CD4-positive, alpha-beta T cell treated with Interleukin-4 for 4 hours (primary cell): ENCODE measurements around the gene FAM171A2.
"Not testable (repeated sequence)": the region's sequence is repeated elsewhere in the genome, so short reads cannot be mapped to it uniquely, and the experiment has no call there.

Source experiments
- DNase-seq: peaks from one replicate; pipeline ENCODE4 v3.0.0-alpha.2; 2020

FAM171A2 gene

DNA sequence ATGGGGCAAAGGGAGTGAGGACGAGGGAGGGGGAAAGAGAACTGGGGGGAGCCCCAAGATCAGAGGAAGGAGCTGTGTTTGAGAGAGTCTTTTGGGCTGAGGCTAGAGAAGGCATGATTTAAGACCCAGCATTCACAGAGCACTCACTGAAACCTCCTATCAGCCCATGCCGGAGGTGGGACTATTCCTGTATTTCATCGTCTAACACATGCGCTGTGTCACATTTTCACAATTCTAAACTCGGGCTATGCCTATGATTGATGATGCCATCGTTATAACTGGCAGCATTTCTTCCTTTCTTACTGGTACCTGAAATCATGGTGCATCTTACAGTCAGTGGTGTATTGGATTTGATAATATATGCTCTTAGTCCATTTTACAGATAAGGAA, 3.5 kb downstream of the FAM171A2 start:
- DNase-seq: no peak

GRCh38 chr17:44359458-44360143, 4.1 kb downstream of the FAM171A2 start:
- DNase-seq: no peak

DNA sequence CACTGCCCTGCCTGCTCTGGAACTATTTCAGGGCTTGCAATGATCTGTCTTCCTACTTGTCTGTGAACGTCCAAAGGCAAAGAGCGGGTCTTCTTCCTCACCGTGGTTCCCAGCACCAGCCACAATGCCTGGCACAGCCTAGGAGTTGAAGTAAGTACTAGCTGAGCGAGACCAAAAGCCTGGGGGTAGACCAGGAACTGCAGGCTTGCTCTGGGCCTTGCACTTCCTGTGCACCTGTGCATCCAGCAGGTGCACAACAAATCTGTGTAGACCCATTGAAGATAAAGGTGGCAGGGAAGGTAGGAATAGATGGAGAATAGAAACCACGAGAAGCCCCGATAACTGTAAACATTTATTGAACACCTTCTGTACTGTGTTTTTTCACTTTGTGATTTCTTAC, 4.6 kb downstream of the FAM171A2 start:
- DNase-seq: no peak

DNA sequence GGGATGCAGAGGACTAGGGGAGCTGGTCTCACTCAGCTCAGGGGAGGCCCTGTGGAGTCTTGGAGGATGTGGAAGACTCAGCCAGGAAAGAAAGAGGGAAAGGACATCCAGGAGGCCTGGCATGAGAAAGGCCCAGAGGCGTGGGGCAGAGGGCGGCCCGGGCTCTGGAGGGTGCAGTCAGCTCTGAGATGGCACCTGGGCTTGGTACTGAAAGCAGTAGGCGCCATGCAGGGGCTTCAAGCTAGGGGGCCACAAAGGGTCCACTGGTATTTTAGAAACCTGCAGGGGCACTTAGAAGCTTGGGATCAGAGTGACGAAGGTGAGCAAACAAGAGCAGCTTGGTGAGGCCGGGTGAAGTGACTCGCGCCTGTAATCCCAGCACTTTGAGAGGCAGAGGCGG, 5.6 kb downstream of the FAM171A2 start:
- DNase-seq: no peak

DNA sequence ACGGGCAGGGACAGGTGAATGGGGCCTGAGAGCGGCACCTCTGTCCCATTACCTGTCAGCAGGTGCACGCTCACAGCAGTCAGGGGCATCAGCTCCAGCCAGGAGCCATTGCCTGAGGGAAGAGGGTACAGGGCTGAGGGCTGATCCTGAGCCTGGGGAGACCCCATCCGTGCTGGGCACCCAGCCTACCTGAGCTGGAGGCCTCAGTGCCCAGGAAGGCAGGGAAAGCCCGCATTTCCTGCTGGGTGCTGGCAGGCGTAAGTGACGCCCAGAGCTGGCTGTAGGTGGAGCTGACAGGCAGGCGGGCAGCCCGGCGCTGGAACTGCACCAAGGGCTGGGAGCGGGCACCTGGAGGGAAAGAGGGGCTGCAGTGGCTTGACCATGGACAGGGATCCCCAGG, 7.4 kb downstream of the FAM171A2 start:
- DNase-seq: no peak

GRCh38 chr17:44355642-44356099, 8.0 kb downstream of the FAM171A2 start:
- DNase-seq: no peak

DNA sequence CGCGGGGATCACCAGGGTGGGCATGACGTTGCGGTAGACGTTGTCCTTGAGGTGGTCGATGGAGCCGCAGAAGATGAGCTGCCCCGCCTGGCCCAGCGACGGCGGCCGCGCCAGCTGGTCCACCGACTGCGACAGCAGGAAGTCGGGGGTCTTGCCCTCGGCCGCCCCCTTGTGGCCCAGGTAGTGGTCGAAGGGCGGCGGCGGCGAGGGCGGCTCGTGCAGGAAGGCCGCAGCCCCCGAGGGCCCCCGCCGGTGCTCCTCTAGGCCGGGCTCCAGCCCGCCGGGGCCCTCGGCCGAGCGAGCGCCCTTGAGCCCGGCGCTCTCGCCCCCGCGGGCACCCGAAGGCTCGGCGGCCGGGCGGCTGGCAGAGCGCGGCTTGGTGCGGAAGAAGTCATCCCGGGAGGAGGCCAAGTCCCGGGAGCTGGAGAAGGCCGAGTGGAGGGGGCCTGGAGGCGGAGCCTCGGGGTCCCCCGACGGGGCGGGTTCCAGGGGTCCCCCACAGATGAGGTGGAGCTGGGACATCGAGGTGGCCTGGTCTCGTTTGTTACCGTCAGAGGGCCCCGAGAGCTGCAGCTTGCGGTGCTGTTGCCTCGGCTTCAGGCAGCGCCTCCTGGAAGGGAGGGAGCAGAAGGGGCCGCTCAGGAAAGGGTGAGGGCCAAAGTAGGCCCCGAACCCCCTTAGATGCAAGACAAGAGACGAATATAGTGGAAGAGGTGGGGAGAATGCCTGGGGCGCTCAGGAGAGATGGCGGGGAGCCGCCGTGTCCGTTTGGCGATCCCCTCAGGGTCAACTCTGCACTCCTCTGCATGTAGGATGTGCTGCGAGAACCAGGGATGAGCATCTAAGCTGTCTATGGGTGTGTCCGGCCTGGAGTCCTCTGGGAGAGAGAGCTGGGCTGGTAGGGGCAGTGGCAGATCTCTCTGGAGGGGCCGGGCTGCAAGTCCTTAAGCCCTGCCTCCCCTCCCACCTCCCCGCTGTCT, 8.8 kb downstream of the FAM171A2 start:
- DNase-seq: peak; percentile 38

DNA sequence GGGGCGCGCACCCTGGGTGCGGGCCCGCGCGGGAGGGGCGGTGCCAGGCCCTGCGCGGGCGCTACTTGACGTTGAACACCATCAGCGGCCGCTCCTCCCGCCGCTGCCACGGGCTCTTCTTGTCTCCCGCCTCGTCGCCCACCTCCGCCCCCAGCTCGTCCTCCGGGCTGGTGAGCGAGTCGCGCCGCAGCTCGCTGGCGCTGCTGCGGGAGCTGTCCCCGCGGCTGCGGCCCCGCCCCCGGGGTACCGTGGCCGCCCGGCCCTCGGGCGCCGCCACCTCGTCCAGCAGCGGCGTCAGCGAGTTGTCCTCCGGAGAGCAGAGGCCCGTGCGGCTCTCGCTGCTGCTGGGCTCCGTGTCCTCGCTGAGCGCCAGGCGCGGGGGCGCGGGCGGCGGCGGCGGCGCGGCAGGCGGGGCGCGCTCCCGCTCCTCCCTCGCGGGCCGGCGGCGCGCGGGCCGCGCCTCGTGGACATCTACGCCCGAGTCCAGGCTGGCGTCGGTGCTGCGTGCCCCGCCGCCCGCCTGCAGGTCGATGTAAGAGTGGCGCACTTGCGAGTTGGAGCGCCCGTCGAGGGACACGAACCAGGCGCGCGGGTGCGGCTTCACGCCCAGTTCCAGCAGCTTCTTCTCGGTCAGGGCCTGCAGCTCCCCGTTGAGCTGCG, 9.9 kb downstream of the FAM171A2 start:
- DNase-seq: no peak

DNA sequence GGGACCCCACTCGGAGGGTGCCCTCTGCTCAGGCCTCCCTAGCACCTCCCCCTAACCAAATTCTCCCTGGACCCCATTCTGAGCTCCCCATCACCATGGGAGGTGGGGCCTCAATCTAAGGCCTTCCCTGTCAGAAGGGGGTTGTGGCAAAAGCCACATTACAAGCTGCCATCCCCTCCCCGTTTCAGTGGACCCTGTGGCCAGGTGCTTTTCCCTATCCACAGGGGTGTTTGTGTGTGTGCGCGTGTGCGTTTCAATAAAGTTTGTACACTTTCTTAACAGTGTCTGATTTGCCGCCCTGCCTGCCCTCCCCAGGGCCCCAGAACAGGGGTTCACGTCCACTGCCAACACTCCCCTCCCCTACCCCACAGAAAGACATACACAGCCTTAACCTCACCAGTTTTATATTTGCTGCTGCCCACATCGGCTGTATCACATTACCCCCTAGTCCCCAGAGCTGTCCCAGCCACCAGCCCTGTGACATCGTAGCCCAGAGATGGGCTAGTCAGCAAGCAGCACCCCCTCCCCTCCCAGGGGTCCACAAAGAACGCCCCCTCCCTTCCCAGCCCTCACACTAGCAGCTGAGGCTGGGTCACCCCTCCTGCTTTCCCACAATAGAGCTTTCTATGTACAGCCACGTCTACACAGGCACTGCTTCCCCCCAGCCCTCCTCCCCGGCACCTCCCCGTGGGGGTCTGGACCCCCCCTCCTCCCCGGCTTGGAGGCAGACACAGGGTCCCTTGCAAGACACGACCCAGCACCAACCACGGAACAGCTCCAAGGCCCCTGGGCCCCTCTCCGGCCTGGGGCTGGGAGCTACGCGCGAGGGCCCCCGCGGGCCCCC, 10.6 kb downstream of the FAM171A2 start:
- DNase-seq: no peak

DNA sequence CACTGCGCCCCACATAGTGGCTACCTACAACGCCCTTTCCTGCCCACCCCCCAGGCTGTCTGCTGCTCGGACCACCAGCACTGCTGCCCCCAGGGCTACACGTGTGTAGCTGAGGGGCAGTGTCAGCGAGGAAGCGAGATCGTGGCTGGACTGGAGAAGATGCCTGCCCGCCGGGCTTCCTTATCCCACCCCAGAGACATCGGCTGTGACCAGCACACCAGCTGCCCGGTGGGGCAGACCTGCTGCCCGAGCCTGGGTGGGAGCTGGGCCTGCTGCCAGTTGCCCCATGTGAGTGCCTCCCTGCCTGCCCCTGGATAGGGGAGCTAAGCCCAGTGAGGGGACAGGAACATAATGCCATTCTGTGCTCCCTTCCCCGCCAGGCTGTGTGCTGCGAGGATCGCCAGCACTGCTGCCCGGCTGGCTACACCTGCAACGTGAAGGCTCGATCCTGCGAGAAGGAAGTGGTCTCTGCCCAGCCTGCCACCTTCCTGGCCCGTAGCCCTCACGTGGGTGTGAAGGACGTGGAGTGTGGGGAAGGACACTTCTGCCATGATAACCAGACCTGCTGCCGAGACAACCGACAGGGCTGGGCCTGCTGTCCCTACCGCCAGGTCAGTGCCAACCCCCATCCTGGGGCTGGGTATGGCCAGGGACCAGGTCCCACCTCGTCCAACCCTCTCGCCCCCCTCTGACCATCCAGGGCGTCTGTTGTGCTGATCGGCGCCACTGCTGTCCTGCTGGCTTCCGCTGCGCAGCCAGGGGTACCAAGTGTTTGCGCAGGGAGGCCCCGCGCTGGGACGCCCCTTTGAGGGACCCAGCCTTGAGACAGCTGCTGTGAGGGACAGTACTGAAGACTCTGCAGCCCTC, 11.5 kb downstream of the FAM171A2 start:
- no peak for DNase-seq

DNA sequence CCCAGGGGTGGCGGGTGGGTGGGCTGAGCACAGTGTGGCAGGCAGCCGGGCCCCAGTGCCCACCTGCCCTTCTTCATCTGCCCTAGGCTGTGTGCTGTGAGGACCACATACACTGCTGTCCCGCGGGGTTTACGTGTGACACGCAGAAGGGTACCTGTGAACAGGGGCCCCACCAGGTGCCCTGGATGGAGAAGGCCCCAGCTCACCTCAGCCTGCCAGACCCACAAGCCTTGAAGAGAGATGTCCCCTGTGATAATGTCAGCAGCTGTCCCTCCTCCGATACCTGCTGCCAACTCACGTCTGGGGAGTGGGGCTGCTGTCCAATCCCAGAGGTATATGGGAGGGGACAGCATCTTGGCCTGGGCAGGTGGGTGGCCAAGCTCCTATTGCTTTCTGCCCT, 12.2 kb downstream of the FAM171A2 start:
- no peak for DNase-seq

- DNase-seq: peak; percentile 61
Observed at GRCh38 chr17:44350733-44351226, 12.9 kb downstream of the FAM171A2 start.

DNA sequence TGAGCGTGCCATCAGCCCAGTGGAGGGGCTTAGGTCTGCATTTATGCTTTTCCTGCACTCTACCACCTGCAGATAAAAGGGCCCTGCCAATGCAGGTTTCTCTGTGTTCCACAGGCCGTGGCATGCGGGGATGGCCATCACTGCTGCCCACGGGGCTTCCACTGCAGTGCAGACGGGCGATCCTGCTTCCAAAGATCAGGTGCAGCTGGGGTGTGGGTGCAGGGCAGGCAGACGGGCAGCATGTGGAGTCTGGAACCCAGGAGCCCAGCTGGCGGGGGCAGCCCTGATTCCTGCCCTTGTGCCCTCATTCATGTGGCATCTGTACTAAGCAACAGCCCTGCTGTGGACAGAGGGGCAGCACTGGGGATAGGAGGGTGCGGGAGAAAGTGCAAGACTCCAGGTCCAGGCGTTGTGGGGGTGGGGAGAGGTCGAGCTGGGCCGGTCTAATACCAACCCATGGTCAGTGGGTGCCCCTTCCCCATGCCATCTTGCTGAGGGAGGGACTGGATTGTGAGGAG, 14.0 kb downstream of the FAM171A2 start:
- DNase-seq: no peak

DNA sequence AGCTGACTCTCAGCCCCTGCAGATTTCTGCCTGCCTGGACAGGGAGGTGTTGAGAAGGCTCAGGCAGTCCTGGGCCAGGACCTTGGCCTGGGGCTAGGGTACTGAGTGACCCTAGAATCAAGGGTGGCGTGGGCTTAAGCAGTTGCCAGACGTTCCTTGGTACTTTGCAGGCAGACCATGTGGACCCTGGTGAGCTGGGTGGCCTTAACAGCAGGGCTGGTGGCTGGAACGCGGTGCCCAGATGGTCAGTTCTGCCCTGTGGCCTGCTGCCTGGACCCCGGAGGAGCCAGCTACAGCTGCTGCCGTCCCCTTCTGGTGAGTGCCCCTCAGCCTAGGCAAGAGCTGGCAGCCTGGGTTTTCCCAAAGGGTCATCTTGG, 14.7 kb downstream of the FAM171A2 start:
- DNase-seq: no peak

- no peak for DNase-seq
Observed at GRCh38 chr17:44348234-44348987, 15.2 kb downstream of the FAM171A2 start.

DNA sequence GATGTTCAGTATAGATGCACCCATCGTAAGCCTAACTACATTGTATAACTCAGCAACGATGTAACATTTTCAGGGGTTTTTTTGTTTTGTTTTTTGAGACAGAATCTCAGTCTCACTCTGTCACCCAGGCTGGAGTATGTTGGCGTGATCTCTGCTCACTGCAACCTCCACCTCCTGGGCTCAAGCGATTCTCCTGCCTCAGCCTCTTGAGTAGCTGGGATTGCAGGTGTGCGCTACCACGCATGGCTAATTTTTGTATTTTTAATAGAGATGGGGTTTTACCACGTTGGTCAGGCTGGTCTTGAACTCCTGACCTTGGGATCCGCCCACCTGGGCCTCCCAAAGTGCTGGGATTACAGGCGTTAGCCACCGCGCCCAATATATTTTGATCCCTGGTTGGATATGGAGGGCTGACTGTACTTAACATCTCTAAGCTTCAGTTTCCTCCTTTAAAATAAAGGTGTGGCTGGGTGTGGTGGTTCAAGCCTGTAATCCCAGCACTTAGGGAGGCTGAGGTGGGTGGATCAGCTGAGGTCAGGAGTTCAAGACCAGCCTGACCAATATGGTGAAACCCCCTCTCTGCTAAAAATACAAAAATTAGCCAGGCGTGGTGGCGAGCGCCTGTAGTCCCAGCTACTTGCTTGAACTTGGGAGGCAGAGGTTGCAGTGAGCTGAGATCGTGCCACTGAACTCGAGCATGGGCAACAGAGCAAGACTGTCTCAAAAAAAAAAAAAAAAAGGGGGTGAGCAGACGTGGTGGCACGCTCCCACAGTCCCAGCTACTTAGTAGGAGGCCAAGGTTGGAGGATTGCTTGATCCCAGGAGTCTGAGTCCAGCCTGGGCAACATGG, 16.2 kb downstream of the FAM171A2 start:
- DNase-seq: not testable (repeated sequence)

DNA sequence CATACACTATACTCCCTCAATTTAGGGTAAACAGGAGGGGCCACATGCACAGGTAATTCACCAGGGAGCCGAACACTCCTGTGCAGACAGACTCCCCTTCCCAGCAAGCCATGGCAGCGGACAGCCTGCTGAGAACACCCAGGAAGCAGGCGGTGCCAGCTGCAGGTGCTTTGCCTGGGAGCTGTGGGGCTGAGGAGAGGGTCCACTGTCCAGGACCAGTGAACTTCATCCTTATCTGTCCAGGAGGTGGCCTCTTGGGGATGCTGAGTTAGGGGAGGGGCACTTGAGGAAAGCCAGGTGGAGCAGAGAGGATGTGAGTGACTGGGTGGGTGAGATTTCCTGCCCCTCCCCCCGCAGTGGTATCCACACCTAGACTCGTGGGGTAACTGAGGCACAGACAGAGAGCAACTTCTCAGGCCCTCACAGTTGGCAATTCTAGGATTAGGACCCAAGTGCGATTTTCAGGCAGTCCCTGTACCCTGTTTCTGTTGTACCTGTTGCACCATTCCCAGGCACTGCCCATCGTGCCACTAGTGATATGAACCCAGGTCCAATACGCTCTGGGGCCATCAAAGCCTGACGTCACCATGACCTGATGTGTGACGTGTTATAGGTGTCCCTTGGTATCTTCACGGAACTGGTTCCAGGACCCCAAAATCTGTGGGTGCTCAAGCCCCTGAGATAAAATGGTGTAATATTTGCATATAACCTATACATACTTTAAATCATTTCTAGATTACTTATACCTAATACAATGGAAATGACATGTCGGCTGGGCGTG, 17.4 kb downstream of the FAM171A2 start:
- no peak for DNase-seq

DNA sequence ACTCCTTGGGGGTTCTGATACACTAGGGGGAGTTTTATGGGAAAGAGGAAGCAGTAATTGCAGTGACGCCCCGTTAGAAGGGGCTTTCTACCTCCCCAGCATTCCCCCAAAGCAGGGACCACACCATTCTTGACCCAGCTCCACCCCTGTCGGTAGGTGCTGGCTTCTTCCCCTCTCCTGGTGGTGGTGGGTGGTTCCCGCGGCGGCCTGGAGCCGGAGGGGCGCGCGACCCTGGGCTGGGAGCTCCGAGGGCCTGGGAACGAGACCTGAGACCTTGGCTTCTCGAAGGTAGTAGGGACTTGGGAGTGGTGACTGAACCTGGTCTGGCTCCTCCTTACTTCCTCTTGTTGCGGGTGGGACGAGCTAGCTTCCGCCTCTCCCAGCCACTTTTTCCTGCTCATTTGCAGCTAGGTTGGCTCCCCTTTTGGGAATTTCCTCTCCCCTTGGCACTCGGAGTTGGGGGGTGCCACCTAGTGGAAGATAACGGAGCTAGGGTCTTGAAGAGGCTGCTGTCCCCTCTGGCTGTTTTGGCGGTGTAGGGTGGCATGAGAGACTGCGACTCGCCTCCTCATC, 18.1 kb downstream of the FAM171A2 start:
- peak; percentile 52 for DNase-seq
